Psoas muscle (tissue), 8 donors: ENCODE data around the gene CHD2. TPM values are rescaled to one million over a fixed set of nuclear protein-coding genes. Genes with fewer than 3 reads are reported as not detected.
A peak's percentile ranks its signal among the peaks of the same experiment; 100 is the strongest.

Experiments
- ATAC-seq, 4 donors: fragments of 200-7000 bp; cut with Tn5 transposase; one replicate each; pipeline ENCODE4 v1.9.1; 2020; ENCODE audit warnings: moderate library complexity in 3 of 4, mild to moderate bottlenecking in 2 of 4
- DNase-seq, 2 donors: peaks; one replicate each; pipeline ENCODE4 v3.0.0-alpha.2; 2020
- H3K27ac ChIP-seq: fragments of 200-600 bp; one replicate; pipeline ENCODE4 v1.8.0; 2022
- H3K27me3 ChIP-seq, 3 donors: fragments of 200-600 bp in 1 of 3; one replicate each; pipeline versions ENCODE4 v1.6.1 to v1.8.0; 2013 to 2022; ENCODE audit warnings: low read length in 2 of 3, mild to moderate bottlenecking in 2 of 3, moderate library complexity in 1 of 3; ENCODE audit not compliant: insufficient read depth in 3 of 3
- H3K36me3 ChIP-seq, 2 donors: fragments of 200-600 bp in 1 of 2; one replicate each; pipeline versions ENCODE4 v1.6.1 to v1.8.0; 2013 to 2022; ENCODE audit warnings: low read depth in 1 of 2, mild to moderate bottlenecking in 1 of 2, moderate library complexity in 1 of 2; ENCODE audit not compliant: insufficient read depth in 1 of 2
- H3K4me1 ChIP-seq: fragments of 200-600 bp; one replicate; pipeline ENCODE4 v1.8.0; 2022
- H3K4me3 ChIP-seq: fragments of 200-600 bp; one replicate; pipeline ENCODE4 v1.8.0; 2022; ENCODE audit warnings: mild to moderate bottlenecking
- H3K9me3 ChIP-seq: fragments of 200-600 bp; one replicate; pipeline ENCODE4 v1.8.0; 2022
- CTCF ChIP-seq: fragments of 200-600 bp; IDR thresholded peaks from one replicate; pipeline ENCODE4 v1.8.0; 2022; ENCODE audit warnings: antibody characterized with exemption
- WGBS, 3 donors: extraction: QIAGEN DNeasy Blood & Tissue Kit; methylation state at CpG; one replicate each; pipeline versions ENCODE4 v1.1.6 to v1.1.7; 2013; 5-methylcytosine and 5-hydroxymethylcytosine counted together
- intact Hi-C, 2 donors: fragments of 100-400 bp; cut with DNase I; formaldehyde crosslinking; loops; one replicate each; pipeline versions ENCODE4 v1.11.0 to v1.14.2; 2022
- polyA plus RNA-seq, 3 donors: library from polyadenylated mRNA; stranded (reverse); fragments of 200-250 nt; gene quantifications; one replicate each; pipeline ENCODE4 v1.2.3, GENCODE V29; 2013
- total RNA-seq, 4 donors: library from RNA; stranded (reverse); fragmentation: NEBNext Ultra II Directional in 2 of 4; extraction: Animal tissue kit (Norgen Biotek cat#: 25700) in 2 of 4; gene quantifications; one replicate each; pipeline versions ENCODE4 v1.2.1 to v1.2.4, GENCODE V29; 2021 to 2023
- donor health status: healthy with polysubstance abuse.
- donor health status: DM: no; HTN: no; CAD: no; lungs with moderate emphysema.
- donor health status: Bipolar disorder and iron deficiency.
- donor health status: healthy.
- donor health status: DM: yes; HTN: yes; CAD: no.
- donor health status: DM: no; HTN: no; CAD: no.
- donor health status: DM: no; HTN: no; CAD: no.
- donor health status: DM: yes; HTN: yes; CAD: no.

Gene CHD2
- total and polyA plus RNA-seq, 7 donors, result 11.1 to 53.0 (median 40.9) TPM

- Histone ChIP-seq H3K27ac (no peak overlapping the region), H3K27me3 (no peaks in the 10 kb centered on the region), H3K4me1 (peaks cover 10% of the 10 kb centered on the region), H3K36me3 (peaks cover 0 to 35% of the 10 kb centered on the region in 2 donors), H3K9me3 (peaks cover 5% of the 10 kb centered on the region), H3K4me3 (no peak overlapping the region)
- no peak for TF ChIP-seq CTCF
- DNase-seq, result peak in 1 of 2 donors; percentile 18
- no peak for ATAC-seq
- whole genome bisulfite sequencing, 3 donors, result 65 to 83% (median 72%) methylated on average over 3 of the region's 3 CpGs
- intact Hi-C loops, result no loop called here
These were observed 142.1 kb downstream of the CHD2 start for GRCh38 chr15:93042211-93042610.

GRCh38 chr15:93042691-93043378 is 142.7 kb downstream of the CHD2 start:
- ATAC-seq (peak in 1 of 4 donors; percentile 6), DNase-seq (peak; percentile 2 to 41)
- Histone ChIP-seq H3K27me3 (no peaks in the 10 kb centered on the region), H3K4me1 (peaks cover 5% of the 10 kb centered on the region), H3K36me3 (peaks cover 0 to 42% of the 10 kb centered on the region in 2 donors), H3K4me3 (no peak overlapping the region), H3K9me3 (peaks cover 5% of the 10 kb centered on the region), H3K27ac (no peak overlapping the region)
- no peak for TF ChIP-seq CTCF
- intact Hi-C loops, result no loop called here
- 80 to 83% (median 83%) methylated on average over 18 of the region's 18 CpGs for WGBS, 3 donors

GRCh38 chr15:93043621-93044300 is 143.6 kb downstream of the CHD2 start:
- ATAC-seq (peak in 1 of 4 donors; percentile 26), DNase-seq (peak; percentile 6 to 44)
- no peak for TF ChIP-seq CTCF
- Histone ChIP-seq H3K4me1 (no peaks in the 10 kb centered on the region), H3K9me3 (peaks cover 5% of the 10 kb centered on the region), H3K36me3 (peaks cover 0 to 51% of the 10 kb centered on the region in 2 donors), H3K27ac (no peak overlapping the region), H3K4me3 (no peak overlapping the region), H3K27me3 (no peaks in the 10 kb centered on the region)
- WGBS, 3 donors, result 40 to 56% (median 51%) methylated on average over 12 of the region's 12 CpGs
- intact Hi-C loops, result no loop called here

GRCh38 chr15:93044301-93045190 is 144.4 kb downstream of the CHD2 start:
- Histone ChIP-seq H3K9me3 (peaks cover 5% of the 10 kb centered on the region), H3K27ac (no peak overlapping the region), H3K4me1 (no peaks in the 10 kb centered on the region), H3K36me3 (peaks cover 0 to 59% of the 10 kb centered on the region in 2 donors), H3K4me3 (no peak overlapping the region), H3K27me3 (no peaks in the 10 kb centered on the region)
- intact Hi-C loops, result no loop called here
- DNase-seq, result peak; percentile 12 to 57
- ATAC-seq, result peak in 2 of 4 donors; percentile 1 to 2
- TF ChIP-seq CTCF, result no peak
- 77 to 86% (median 77%) methylated on average over 43 to 46 of the region's 46 CpGs for WGBS, 3 donors
